Kidney (tissue), 14 donors: ENCODE measurements around the gene PI4K2A. TPM values are rescaled to one million over a fixed set of nuclear protein-coding genes. Genes with fewer than 3 reads are reported as not detected.
"Not testable (repeated sequence)": the region's sequence is repeated elsewhere in the genome, so short reads cannot be mapped to it uniquely, and the experiment has no call there.

Source experiments
- DNase-seq, 5 donors: peaks; one replicate each; pipeline ENCODE4 v3.0.0-alpha.2; 2013 to 2020
- FAIRE-seq: peaks from 2 replicates; lab custom pipeline; 2012; peaks lifted over from hg19 to GRCh38; lab: Jason Lieb, UNC
- H3K27ac ChIP-seq, 2 donors: one replicate each; pipeline ENCODE4 v1.7.0; 2013; ENCODE audit warnings: low read depth in 2 of 2, low read length in 2 of 2, inconsistent platforms in 1 of 2
- H3K27me3 ChIP-seq: one replicate; pipeline ENCODE4 v1.7.1; 2013; ENCODE audit warnings: low read length, inconsistent platforms; ENCODE audit not compliant: control insufficient read depth, insufficient read depth
- H3K36me3 ChIP-seq, 3 donors: one replicate each; pipeline versions ENCODE4 v1.7.0 to v1.7.1; 2013; ENCODE audit warnings: low read length in 3 of 3, control low read depth in 1 of 3, inconsistent platforms in 1 of 3; ENCODE audit not compliant: insufficient read depth in 3 of 3, control insufficient read depth in 2 of 3
- H3K4me1 ChIP-seq, 3 donors: one replicate each; pipeline versions ENCODE4 v1.7.0 to v1.7.1; 2013; ENCODE audit warnings: low read length in 3 of 3, inconsistent platforms in 1 of 3, low read depth in 1 of 3; ENCODE audit not compliant: control insufficient read depth in 2 of 3, insufficient read depth in 2 of 3
- H3K4me3 ChIP-seq, 3 donors: one replicate each; pipeline versions ENCODE4 v1.7.0 to v1.8.1; 2013; ENCODE audit warnings: low read length in 3 of 3, control low read depth in 1 of 3, inconsistent platforms in 1 of 3
- H3K9ac ChIP-seq, 3 donors: one replicate each; pipeline versions ENCODE4 v1.7.0 to v1.7.1; 2013; ENCODE audit warnings: low read length in 3 of 3, control low read depth in 1 of 3, inconsistent platforms in 1 of 3
- H3K9me3 ChIP-seq, 3 donors: one replicate each; pipeline versions ENCODE4 v1.7.0 to v1.7.1; 2013; ENCODE audit warnings: low read length in 3 of 3, control low read depth in 1 of 3, inconsistent platforms in 1 of 3; ENCODE audit not compliant: control insufficient read depth in 2 of 3, insufficient read depth in 1 of 3
- intact Hi-C: fragments of 100-400 bp; cut with DNase I; formaldehyde crosslinking; loops from one replicate; pipeline ENCODE4 v1.11.1; 2022
- polyA plus RNA-seq: library from polyadenylated mRNA; stranded (reverse); fragments of 350-450 nt; fragmentation: Illumina TruSeq; extraction: RNeasy Lipid Tissue Mini Kit (QIAGEN cat#74804); gene quantifications from one replicate; pipeline ENCODE4 v1.2.3, GENCODE V29; 2014; ENCODE audit warnings: low read depth, low replicate concordance; ENCODE audit not compliant: insufficient read depth
- total RNA-seq: library from RNA; stranded (reverse); fragmentation: NEBNext Ultra II Directional; extraction: Animal tissue kit (Norgen Biotek cat#: 25700); gene quantifications from one replicate; pipeline ENCODE4 v1.2.1, GENCODE V29; 2021
- TF ChIP-seq, protein P1 (sequence below): IDR thresholded peaks from 3 replicates; pipeline ENCODE4 v1.5.1; 2012; ENCODE audit warnings: mild to moderate bottlenecking, moderate library complexity, borderline replicate concordance; ENCODE audit not compliant: insufficient read depth; ENCODE audit errors: extremely low read depth
- donor health status: control.
- donor health status: control.
- donor health status: control.
- donor health status: control.
- donor health status: control.
- donor health status: DM: yes; HTN: yes; CAD: no.
- donor health status: Normal renal cell carcinoma (clear cell type).

Gene PI4K2A
- total and polyA plus RNA-seq, 2 donors from 2014 or later = 14.2 to 17.3 TPM

DNA sequence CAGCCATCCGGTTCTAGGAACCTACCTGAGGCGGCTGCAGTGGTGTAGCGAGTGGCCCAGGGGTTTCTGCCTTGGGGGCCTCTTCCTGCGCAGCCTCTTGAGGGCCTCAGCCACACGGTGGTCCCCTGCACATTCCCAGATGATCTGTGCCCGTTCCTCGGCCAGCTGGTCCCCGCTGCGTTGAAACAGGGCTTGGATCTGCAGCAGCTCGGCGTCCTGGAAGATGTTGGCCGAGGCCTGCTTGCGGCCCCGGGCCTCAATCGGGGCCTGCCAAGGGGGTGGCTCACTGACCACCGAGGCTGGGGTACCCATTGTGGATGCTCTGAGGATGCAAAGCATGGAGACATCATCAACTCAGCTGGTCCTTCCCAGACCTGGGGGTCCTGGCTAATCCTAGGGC, 39.1 kb downstream of the PI4K2A start:
- Histone ChIP-seq H3K9ac (no peak overlapping the region), H3K27ac (no peak overlapping the region), H3K27me3 (no peaks in the 10 kb centered on the region), H3K36me3 (peaks cover 0 to 11% (median 10%) of the 10 kb centered on the region in 3 donors), H3K4me1 (peaks cover 0 to 12% (median 9%) of the 10 kb centered on the region in 3 donors), H3K4me3 (no peak overlapping the region), H3K9me3 (no peaks in the 10 kb centered on the region)
- TF ChIP-seq, protein P1, sequence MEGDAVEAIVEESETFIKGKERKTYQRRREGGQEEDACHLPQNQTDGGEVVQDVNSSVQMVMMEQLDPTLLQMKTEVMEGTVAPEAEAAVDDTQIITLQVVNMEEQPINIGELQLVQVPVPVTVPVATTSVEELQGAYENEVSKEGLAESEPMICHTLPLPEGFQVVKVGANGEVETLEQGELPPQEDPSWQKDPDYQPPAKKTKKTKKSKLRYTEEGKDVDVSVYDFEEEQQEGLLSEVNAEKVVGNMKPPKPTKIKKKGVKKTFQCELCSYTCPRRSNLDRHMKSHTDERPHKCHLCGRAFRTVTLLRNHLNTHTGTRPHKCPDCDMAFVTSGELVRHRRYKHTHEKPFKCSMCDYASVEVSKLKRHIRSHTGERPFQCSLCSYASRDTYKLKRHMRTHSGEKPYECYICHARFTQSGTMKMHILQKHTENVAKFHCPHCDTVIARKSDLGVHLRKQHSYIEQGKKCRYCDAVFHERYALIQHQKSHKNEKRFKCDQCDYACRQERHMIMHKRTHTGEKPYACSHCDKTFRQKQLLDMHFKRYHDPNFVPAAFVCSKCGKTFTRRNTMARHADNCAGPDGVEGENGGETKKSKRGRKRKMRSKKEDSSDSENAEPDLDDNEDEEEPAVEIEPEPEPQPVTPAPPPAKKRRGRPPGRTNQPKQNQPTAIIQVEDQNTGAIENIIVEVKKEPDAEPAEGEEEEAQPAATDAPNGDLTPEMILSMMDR = no peak
- FAIRE-seq (no peak), DNase-seq (no peak)
- intact Hi-C loops = no loop called here

DNA sequence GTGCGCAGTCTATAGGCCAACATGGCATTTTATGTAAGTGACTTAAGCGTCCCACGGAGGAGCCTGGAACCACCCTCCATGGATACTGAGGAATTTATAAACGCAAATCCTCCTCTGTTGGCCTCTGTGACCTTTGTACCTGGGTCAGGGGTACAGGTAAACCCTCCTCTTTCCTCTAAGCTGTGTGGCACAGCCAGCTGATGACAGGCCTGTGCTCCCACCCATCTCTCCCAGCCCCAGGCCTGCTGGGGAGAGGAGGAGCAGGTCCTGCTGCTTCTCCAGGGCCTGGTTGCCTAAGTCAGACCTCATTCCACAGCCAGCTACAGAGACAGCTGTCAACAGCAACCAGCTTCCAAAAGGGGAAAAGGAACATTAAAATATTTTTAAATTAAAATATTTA, 41.6 kb downstream of the PI4K2A start:
- no peak for FAIRE-seq

DNA sequence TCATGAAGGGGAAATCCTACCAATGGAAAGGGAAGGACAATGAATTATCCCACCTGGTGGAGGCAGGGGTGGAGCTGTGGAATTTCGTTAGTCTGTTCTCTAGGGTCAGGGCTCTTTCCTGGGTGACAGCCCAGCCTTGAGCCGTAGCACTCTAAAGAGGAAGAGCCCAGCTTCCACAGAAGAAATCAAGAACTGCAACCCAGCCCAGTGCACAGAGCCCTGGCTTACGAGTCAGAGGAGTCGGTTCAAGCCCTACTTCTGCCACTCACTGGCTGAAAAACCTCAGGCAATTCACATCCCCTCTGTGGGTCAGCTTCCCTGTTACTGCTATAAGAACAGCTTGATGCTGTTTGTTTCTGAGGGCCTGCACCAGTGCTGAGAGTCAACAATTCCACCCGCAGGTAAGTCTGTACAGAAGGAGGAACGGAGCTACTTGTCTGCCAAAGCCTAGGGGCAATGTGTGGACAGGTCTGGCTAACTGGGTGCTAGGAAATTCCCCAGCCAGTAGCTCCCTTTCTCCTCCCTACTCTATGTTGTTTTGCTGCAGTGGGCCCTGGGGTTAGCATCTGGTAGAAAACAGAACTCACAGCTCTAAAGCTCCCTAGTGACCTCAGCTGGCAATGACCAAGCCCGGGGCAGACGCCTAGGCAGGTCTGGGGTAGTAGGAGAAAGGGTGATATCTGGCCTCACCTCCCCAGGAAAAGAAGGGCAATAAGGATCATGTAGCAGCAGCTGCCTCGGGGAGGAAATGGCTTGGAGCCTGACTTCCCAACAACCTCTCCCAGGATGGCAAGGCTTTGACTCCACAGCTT, 43.3 kb downstream of the PI4K2A start:
- Histone ChIP-seq H3K36me3 (peaks cover 0 to 2% (median 0%) of the 10 kb centered on the region in 3 donors), H3K9me3 (no peaks in the 10 kb centered on the region), H3K4me1 (peaks cover 2 to 23% (median 23%) of the 10 kb centered on the region in 3 donors), H3K27ac (peak overlapping the region in 1 of 2 donors; percentile 64), H3K4me3 (no peak overlapping the region), H3K27me3 (no peaks in the 10 kb centered on the region), H3K9ac (peak overlapping the region in 2 of 3 donors; percentile 30 to 37)
- DNase-seq (no peak), FAIRE-seq (no peak)
- TF ChIP-seq, protein P1 = no peak
- intact Hi-C loops = no loop called here

More for the DNA sequence above, 41.6 kb downstream of the PI4K2A start:
- Histone ChIP-seq H3K27ac (no peak overlapping the region), H3K9ac (no peak overlapping the region), H3K9me3 (no peaks in the 10 kb centered on the region), H3K27me3 (no peaks in the 10 kb centered on the region), H3K4me1 (peaks cover 0 to 17% (median 15%) of the 10 kb centered on the region in 3 donors), H3K4me3 (no peak overlapping the region), H3K36me3 (peaks cover 0 to 6% (median 6%) of the 10 kb centered on the region in 3 donors)
- intact Hi-C loops = no loop called here
- DNase-seq = no peak
- TF ChIP-seq, protein P1 = no peak

DNA sequence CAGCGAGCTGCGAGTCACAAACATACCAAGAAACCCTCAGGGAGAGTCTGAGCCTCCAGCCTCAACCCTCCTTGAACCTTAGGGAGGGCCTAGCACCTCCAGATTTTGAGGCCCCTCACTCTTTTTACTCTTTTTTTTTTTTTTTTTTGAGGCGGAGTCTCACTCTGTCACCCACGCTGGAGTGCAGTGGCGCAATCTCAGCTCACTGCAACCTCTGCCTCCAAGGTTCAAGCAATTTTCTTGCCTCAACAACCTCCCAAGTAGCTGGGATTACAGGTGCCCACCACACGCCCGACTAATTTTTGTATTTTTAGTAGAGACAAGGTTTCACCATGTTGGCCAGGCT, 43.9 kb downstream of the PI4K2A start:
- FAIRE-seq, H3K4me3 ChIP-seq, DNase-seq, H3K36me3 ChIP-seq, H3K9me3 ChIP-seq, H3K27me3 ChIP-seq, intact Hi-C loops: not testable (repeated sequence)
- Histone ChIP-seq H3K9ac (peak overlapping the region in 2 of 3 donors; percentile 30 to 37), H3K4me1 (peaks cover 2 to 23% (median 23%) of the 10 kb centered on the region in 3 donors), H3K27ac (peak overlapping the region in 1 of 2 donors; percentile 64)
